ENCODE data around the gene SUMF1.

The SUMF1 gene

GRCh38 chr3:4411236-4411635 lies 55.8 kb downstream of the SUMF1 start:
- no peak for DNase-seq

GRCh38 chr3:4410606-4411005 lies 56.5 kb downstream of the SUMF1 start:
- DNase-seq: no peak

- DNase-seq: no peak
Measured at GRCh38 chr3:4409971-4410573, 57.0 kb downstream of the SUMF1 start.

- no peak for DNase-seq
Measured at GRCh38 chr3:4409415-4409814, 57.7 kb downstream of the SUMF1 start.

GRCh38 chr3:4408958-4409357 lies 58.1 kb downstream of the SUMF1 start:
- DNase-seq: no peak

GRCh38 chr3:4407941-4408340 lies 59.1 kb downstream of the SUMF1 start:
- DNase-seq: no peak

GRCh38 chr3:4406746-4407568 lies 60.1 kb downstream of the SUMF1 start:
- no peak for DNase-seq

GRCh38 chr3:4404881-4405280 lies 62.2 kb downstream of the SUMF1 start:
- DNase-seq: no peak

- DNase-seq: no peak
Measured at GRCh38 chr3:4401441-4401840, 65.6 kb downstream of the SUMF1 start.

GRCh38 chr3:4399476-4399875 lies 67.6 kb downstream of the SUMF1 start:
- no peak for DNase-seq

- no peak for DNase-seq
Measured at GRCh38 chr3:4398941-4399245, 68.2 kb downstream of the SUMF1 start.

GRCh38 chr3:4398120-4398940 lies 68.7 kb downstream of the SUMF1 start:
- no peak for DNase-seq

- DNase-seq: no peak
Measured at GRCh38 chr3:4397466-4397865, 69.6 kb downstream of the SUMF1 start.

- no peak for DNase-seq
Measured at GRCh38 chr3:4396542-4396941, 70.5 kb downstream of the SUMF1 start.

- DNase-seq: no peak
Measured at GRCh38 chr3:4396006-4396405, 71.1 kb downstream of the SUMF1 start.

GRCh38 chr3:4395448-4395847 lies 71.6 kb downstream of the SUMF1 start:
- no peak for DNase-seq

GRCh38 chr3:4394567-4394966 lies 72.5 kb downstream of the SUMF1 start:
- no peak for DNase-seq

GRCh38 chr3:4394048-4394447 lies 73.0 kb downstream of the SUMF1 start:
- DNase-seq: no peak

GRCh38 chr3:4392992-4393391 lies 74.1 kb downstream of the SUMF1 start:
- no peak for DNase-seq

GRCh38 chr3:4387210-4388204 lies 79.6 kb downstream of the SUMF1 start:
- no peak for DNase-seq

- no peak for DNase-seq
Measured at GRCh38 chr3:4385201-4385600, 81.9 kb downstream of the SUMF1 start.

- no peak for DNase-seq
Measured at GRCh38 chr3:4380013-4380412, 87.1 kb downstream of the SUMF1 start.

- no peak for DNase-seq
Measured at GRCh38 chr3:4376499-4376898, 90.6 kb downstream of the SUMF1 start.
